ENCODE data around the gene CNBD2. TPM values are rescaled to one million over a fixed set of nuclear protein-coding genes. Genes with fewer than 3 reads are reported as not detected.
A peak's percentile ranks its signal among the peaks of the same experiment; 100 is the strongest.

The CNBD2 gene
- total and polyA plus RNA-seq, 4 donors = 2.2 to 3.1 (median 2.5) TPM

DNA sequence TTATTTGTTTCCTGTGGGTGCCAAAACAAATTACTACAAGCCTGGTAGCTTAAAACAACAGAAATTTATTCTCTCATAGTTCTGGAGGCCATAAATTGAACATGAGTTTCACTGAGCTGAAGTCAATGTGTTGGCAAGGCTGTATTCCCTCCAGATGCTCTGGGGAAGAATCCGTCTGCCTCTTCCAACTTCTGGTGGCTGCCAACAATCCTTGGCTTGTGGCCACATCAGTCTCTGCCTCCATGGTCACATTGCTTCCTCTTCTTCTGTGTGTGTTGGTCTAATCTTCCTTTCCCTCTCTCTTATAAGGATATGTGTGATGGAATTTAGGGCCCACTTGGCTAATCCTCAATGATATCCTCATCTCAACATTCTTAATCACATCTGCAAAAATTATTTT lies 93.4 kb downstream of the CNBD2 start:
- TF ChIP-seq FOXA2 (IDR thresholded peaks at IDR 0.05) (no peak), FOXA1 (IDR thresholded peaks at IDR 0.05) (no peak), SP1 (IDR thresholded peaks at IDR 0.05) (no peak), HNF4G (IDR thresholded peaks at IDR 0.05) (no peak), YY1 (IDR thresholded peaks at IDR 0.05) (no peak), JUND (IDR thresholded peaks at IDR 0.05) (no peak), RAD21 (IDR thresholded peaks at IDR 0.05) (no peak)
- TF ChIP-seq, protein P1, sequence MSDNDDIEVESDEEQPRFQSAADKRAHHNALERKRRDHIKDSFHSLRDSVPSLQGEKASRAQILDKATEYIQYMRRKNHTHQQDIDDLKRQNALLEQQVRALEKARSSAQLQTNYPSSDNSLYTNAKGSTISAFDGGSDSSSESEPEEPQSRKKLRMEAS (IDR thresholded peaks at IDR 0.05) = no peak
- Histone ChIP-seq H3K4me1 (ENCODE audit: control insufficient read depth in 4 of 4, insufficient read depth in 4 of 4, low read length in 3 of 4) (peaks cover 0 to 11% (median 5%) of the 10 kb centered on the region in 4 donors), H3K9ac (ENCODE audit: low read depth in 1 of 2, low read length in 2 of 2) (no peak overlapping the region), H3K27ac (ENCODE audit: low read depth in 1 of 2, low read length in 2 of 2) (no peak overlapping the region), H3K36me3 (ENCODE audit: control insufficient read depth in 4 of 4, insufficient read depth in 3 of 4, low read depth in 1 of 4, low read length in 3 of 4) (no peaks in the 10 kb centered on the region), H3K4me3 (ENCODE audit: low read depth in 1 of 3, low read length in 3 of 3) (no peak overlapping the region), H3K27me3 (ENCODE audit: control insufficient read depth in 4 of 4, insufficient read depth in 4 of 4, low read length in 3 of 4) (no peaks in the 10 kb centered on the region), H3K9me3 (ENCODE audit: control insufficient read depth in 4 of 4, low read length in 3 of 4) (no peaks in the 10 kb centered on the region)
- WGBS = 40% methylated on average over 1 of the region's 1 CpG
- no peak for DNase-seq (ENCODE audit: low spot score)

DNA sequence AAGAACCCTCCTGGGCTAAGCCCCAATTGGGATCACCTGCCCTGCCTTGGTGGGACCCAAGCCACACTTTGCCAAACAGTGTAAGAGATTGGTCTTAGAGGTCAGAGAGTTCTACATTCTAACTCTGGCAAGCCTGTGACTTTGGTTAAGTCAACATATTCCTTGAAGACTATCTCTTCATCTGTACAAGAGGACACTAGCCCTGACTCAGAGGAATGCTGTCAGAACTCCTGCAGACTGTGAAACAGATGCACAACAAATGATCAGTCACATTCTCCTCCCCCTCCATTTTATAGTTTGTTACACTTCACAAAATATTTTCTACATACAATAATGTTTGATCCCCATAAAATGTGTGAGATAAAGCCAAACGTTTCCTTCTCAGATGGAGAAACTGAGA lies 94.4 kb downstream of the CNBD2 start:
- H3K27me3 ChIP-seq (ENCODE audit: control insufficient read depth in 4 of 4, insufficient read depth in 4 of 4, low read length in 3 of 4) = no peaks in the 10 kb centered on the region
- peaks cover 0 to 11% (median 5%) of the 10 kb centered on the region in 4 donors for H3K4me1 ChIP-seq (ENCODE audit: control insufficient read depth in 4 of 4, insufficient read depth in 4 of 4, low read length in 3 of 4)
- no peaks in the 10 kb centered on the region for H3K36me3 ChIP-seq (ENCODE audit: control insufficient read depth in 4 of 4, insufficient read depth in 3 of 4, low read depth in 1 of 4, low read length in 3 of 4)
- H3K27ac ChIP-seq (ENCODE audit: low read depth in 1 of 2, low read length in 2 of 2) = no peak overlapping the region
- TF ChIP-seq GABPA (IDR thresholded peaks at IDR 0.05 in 1 of 2, conservative IDR thresholded peaks at IDR 0.05 in 1 of 2) (no peak), TAF1 (conservative IDR thresholded peaks at IDR 0.05) (no peak), FOXA1 (IDR thresholded peaks at IDR 0.05) (no peak), YY1 (IDR thresholded peaks at IDR 0.05) (no peak), HNF4G (IDR thresholded peaks at IDR 0.05) (no peak), EGR1 (IDR thresholded peaks at IDR 0.05; ENCODE audit: low read depth in 2 of 2) (no peak), RAD21 (IDR thresholded peaks at IDR 0.05) (no peak), HNF4A (conservative IDR thresholded peaks at IDR 0.05) (no peak), RXRA (IDR thresholded peaks at IDR 0.05) (no peak), SP1 (IDR thresholded peaks at IDR 0.05) (no peak), JUND (IDR thresholded peaks at IDR 0.05) (no peak), FOXA2 (IDR thresholded peaks at IDR 0.05) (no peak), NR2F2 (IDR thresholded peaks at IDR 0.05) (no peak)
- TF ChIP-seq, protein P2, sequence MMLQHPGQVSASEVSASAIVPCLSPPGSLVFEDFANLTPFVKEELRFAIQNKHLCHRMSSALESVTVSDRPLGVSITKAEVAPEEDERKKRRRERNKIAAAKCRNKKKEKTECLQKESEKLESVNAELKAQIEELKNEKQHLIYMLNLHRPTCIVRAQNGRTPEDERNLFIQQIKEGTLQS (IDR thresholded peaks at IDR 0.05) = no peak
- TF ChIP-seq, protein P1 (IDR thresholded peaks at IDR 0.05) = no peak
- TF ChIP-seq, protein P3, sequence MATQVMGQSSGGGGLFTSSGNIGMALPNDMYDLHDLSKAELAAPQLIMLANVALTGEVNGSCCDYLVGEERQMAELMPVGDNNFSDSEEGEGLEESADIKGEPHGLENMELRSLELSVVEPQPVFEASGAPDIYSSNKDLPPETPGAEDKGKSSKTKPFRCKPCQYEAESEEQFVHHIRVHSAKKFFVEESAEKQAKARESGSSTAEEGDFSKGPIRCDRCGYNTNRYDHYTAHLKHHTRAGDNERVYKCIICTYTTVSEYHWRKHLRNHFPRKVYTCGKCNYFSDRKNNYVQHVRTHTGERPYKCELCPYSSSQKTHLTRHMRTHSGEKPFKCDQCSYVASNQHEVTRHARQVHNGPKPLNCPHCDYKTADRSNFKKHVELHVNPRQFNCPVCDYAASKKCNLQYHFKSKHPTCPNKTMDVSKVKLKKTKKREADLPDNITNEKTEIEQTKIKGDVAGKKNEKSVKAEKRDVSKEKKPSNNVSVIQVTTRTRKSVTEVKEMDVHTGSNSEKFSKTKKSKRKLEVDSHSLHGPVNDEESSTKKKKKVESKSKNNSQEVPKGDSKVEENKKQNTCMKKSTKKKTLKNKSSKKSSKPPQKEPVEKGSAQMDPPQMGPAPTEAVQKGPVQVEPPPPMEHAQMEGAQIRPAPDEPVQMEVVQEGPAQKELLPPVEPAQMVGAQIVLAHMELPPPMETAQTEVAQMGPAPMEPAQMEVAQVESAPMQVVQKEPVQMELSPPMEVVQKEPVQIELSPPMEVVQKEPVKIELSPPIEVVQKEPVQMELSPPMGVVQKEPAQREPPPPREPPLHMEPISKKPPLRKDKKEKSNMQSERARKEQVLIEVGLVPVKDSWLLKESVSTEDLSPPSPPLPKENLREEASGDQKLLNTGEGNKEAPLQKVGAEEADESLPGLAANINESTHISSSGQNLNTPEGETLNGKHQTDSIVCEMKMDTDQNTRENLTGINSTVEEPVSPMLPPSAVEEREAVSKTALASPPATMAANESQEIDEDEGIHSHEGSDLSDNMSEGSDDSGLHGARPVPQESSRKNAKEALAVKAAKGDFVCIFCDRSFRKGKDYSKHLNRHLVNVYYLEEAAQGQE (IDR thresholded peaks at IDR 0.05) = no peak
- TF ChIP-seq, protein P4, sequence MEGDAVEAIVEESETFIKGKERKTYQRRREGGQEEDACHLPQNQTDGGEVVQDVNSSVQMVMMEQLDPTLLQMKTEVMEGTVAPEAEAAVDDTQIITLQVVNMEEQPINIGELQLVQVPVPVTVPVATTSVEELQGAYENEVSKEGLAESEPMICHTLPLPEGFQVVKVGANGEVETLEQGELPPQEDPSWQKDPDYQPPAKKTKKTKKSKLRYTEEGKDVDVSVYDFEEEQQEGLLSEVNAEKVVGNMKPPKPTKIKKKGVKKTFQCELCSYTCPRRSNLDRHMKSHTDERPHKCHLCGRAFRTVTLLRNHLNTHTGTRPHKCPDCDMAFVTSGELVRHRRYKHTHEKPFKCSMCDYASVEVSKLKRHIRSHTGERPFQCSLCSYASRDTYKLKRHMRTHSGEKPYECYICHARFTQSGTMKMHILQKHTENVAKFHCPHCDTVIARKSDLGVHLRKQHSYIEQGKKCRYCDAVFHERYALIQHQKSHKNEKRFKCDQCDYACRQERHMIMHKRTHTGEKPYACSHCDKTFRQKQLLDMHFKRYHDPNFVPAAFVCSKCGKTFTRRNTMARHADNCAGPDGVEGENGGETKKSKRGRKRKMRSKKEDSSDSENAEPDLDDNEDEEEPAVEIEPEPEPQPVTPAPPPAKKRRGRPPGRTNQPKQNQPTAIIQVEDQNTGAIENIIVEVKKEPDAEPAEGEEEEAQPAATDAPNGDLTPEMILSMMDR (IDR thresholded peaks at IDR 0.05; ENCODE audit: low read depth, low read length, missing input control) = no peak
- TF ChIP-seq, protein P5, sequence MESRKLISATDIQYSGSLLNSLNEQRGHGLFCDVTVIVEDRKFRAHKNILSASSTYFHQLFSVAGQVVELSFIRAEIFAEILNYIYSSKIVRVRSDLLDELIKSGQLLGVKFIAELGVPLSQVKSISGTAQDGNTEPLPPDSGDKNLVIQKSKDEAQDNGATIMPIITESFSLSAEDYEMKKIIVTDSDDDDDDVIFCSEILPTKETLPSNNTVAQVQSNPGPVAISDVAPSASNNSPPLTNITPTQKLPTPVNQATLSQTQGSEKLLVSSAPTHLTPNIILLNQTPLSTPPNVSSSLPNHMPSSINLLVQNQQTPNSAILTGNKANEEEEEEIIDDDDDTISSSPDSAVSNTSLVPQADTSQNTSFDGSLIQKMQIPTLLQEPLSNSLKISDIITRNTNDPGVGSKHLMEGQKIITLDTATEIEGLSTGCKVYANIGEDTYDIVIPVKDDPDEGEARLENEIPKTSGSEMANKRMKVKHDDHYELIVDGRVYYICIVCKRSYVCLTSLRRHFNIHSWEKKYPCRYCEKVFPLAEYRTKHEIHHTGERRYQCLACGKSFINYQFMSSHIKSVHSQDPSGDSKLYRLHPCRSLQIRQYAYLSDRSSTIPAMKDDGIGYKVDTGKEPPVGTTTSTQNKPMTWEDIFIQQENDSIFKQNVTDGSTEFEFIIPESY (IDR thresholded peaks at IDR 0.05) = no peak
- H3K9me3 ChIP-seq (ENCODE audit: control insufficient read depth in 4 of 4, low read length in 3 of 4) = no peaks in the 10 kb centered on the region
- H3K9ac ChIP-seq (ENCODE audit: low read depth in 1 of 2, low read length in 2 of 2) = peak overlapping the region in 1 of 2 donors; percentile 7
- no peak for DNase-seq (ENCODE audit: low spot score)
- whole genome bisulfite sequencing = 70% methylated on average over 1 of the region's 1 CpG
- H3K4me3 ChIP-seq (ENCODE audit: low read depth in 1 of 3, low read length in 3 of 3) = no peak overlapping the region
